Measurements from ENCODE around the gene KCNA2.

The KCNA2 gene

DNA sequence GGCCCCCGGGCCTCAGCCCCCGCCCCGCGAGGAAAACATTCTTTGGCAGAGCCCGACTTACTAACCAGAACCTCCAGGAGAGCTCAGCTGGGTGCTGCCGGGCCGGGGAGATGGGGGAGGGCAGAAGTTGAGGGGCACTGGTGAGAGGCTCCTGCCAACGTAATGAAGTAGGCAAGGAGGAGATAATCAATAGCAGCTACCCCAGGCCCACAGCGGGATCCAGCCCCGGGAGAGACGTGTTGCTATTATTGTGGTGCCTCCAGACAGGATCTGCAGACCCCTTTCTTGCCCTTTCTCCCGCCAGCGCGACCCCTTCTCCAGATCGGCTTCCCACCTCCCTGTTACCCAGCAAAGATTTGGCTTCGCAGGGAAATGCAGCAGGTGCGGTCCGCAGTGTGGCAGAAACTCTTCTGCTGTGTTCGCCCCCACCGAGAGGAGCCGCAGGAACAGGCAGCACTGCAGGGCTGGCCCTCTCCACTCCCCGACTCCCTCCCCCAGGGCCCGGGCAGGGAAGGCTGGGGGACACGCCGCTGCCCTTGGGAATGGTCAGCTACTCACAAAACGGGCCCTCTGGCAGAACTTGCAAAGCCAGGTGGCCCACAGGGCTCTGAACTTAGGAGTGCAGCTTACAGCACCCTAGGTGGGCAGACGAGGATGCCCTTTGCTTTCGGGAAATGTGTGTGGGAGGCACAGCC lies 1.5 kb upstream of the KCNA2 start:
- TF ChIP-seq, protein P1, sequence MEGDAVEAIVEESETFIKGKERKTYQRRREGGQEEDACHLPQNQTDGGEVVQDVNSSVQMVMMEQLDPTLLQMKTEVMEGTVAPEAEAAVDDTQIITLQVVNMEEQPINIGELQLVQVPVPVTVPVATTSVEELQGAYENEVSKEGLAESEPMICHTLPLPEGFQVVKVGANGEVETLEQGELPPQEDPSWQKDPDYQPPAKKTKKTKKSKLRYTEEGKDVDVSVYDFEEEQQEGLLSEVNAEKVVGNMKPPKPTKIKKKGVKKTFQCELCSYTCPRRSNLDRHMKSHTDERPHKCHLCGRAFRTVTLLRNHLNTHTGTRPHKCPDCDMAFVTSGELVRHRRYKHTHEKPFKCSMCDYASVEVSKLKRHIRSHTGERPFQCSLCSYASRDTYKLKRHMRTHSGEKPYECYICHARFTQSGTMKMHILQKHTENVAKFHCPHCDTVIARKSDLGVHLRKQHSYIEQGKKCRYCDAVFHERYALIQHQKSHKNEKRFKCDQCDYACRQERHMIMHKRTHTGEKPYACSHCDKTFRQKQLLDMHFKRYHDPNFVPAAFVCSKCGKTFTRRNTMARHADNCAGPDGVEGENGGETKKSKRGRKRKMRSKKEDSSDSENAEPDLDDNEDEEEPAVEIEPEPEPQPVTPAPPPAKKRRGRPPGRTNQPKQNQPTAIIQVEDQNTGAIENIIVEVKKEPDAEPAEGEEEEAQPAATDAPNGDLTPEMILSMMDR (IDR thresholded peaks at IDR 0.05; ENCODE audit: low read depth, low read length) = no peak
- no peak overlapping the region for H3K4me3 ChIP-seq (ENCODE audit: low read depth, low read length)

DNA sequence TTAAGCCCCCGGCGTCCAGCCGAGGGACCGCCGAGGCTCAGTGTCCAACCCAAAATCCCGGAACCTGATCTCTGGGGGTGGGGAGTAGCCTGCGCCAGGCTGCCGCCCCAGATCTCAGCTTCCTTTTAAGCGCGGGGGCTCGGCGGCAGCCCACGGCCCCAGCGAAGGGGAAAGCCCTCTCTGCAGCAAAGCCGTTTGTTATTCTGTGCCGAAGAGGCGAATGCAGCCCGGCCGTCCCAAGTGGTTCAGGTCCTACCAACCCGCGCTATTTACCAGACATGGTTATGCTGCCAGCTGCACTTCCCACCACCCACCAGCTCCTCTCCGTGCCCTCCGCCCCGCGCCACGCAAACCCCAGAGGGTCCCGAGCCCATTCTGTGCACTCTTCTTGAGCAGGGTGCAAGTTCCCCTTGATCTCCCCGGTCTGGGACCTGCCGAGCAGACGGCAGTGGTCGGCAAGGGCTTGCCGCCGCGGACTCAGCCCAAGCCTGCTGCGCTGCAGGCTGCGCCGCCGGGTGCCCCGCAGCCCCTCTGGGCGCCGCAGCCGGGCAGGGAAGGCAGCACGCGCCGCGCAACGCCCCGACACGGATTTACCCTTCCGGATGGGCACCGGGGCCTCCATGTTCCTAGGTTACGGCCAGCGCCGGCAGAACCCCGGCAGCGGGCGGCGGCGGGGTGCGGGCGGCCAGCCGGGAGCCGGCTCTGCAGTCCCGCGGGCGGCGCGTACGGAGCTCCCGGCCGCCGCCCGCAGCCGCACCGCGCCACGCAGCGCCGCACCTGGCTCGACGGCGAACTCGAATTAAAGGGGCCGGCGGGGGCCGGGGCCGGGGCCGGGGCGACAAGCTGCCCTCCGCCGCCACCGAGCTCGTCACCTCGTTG lies 738 bp upstream of the KCNA2 start:
- TF ChIP-seq, protein P1 (IDR thresholded peaks at IDR 0.05; ENCODE audit: low read depth, low read length) = no peak
- no peak overlapping the region for H3K4me3 ChIP-seq (ENCODE audit: low read depth, low read length)

DNA sequence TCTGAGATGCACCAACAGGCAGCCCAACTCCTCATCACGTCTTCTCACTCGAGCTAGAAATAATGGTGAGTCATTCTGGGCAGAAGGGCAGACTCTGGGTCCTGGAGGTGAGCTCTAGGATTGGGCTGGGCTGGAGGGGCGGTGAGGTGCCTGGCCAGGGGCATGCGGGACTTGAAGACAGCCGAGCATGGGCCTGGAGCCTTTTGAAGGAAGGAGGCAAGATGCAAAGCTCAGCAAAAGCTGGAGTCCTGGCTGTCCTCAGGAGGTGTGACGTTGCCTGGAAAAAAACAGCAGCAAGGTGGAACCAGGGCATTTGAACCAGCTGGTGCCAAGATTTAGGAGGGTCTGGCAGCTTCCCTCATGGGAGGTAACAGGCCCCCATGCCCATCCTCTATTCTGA lies 712 bp downstream of the KCNA2 start:
- no peak overlapping the region for H3K4me3 ChIP-seq (ENCODE audit: low read depth, low read length)
- TF ChIP-seq, protein P1 (IDR thresholded peaks at IDR 0.05; ENCODE audit: low read depth, low read length) = no peak

DNA sequence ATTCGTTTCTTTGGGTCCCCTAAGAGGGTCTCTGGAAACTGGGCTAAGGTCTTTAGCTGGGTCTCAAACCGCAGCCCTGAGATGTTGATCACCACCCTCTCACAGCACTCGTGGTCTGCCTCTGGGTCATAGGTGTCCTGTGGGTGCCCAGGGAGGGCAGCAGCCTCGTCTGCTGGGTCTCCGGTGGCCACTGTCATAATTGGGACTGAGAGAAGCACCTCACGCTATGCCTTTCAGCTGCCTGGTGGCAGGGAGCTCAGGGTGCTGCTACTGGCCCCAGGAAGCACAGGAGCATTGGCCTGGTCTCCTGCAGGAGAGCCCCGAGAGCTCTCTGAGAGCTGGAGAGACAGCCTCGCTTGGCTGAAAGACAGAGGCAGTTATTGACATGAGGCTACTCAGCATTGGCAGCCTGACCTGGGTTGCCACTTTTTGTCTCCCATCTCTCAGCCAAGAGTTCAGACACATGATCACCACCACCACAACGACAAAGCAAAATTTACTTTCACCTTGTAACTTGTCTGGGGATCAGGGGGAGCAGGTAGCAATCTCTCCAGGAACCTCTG lies 1.5 kb downstream of the KCNA2 start:
- no peak overlapping the region for H3K4me3 ChIP-seq (ENCODE audit: low read depth, low read length)
- TF ChIP-seq, protein P1 (IDR thresholded peaks at IDR 0.05; ENCODE audit: low read depth, low read length) = no peak

DNA sequence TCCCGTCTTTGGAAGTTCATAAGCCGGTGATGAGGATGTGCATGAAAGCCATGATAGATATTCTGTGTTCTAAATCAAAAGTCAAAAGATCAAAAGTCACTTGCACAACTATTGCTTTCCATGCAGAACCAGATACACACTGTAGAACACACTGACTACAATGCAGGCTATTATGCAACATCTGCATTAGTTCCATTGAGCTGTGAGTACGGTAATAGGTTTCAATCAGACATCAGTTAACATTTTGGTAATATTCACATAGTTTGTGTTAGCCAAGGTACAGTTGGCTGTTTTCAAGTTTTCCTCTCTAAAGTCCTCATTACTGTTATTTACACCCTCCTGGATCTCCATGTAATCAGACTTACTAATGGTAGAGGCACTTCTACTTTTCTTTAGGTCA lies 3.1 kb downstream of the KCNA2 start:
- H3K4me3 ChIP-seq (ENCODE audit: low read depth, low read length) = no peak overlapping the region

DNA sequence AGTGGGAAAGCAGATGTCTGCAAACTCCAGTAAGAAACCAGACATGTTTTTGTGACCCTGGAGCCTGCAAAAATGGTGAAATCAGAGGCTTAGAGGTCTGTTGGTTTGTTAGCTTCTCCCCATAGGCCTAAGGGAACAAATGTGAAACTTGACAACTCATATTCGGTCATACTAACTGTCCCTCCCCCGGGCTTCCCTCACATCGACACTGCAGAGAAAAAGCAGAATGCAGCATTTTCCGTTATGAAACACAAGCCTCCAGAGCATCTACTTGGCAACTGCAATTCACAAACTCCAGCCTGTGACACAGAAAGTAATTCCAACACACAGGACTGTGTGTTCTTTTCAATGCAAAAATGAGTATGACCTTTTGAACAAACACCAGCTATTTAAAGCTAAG lies 3.7 kb downstream of the KCNA2 start:
- H3K4me3 ChIP-seq (ENCODE audit: low read depth, low read length) = no peak overlapping the region
- TF ChIP-seq, protein P1 (IDR thresholded peaks at IDR 0.05; ENCODE audit: low read depth, low read length) = no peak

More for the DNA sequence above, 3.1 kb downstream of the KCNA2 start:
- TF ChIP-seq, protein P1 (IDR thresholded peaks at IDR 0.05; ENCODE audit: low read depth, low read length) = no peak

DNA sequence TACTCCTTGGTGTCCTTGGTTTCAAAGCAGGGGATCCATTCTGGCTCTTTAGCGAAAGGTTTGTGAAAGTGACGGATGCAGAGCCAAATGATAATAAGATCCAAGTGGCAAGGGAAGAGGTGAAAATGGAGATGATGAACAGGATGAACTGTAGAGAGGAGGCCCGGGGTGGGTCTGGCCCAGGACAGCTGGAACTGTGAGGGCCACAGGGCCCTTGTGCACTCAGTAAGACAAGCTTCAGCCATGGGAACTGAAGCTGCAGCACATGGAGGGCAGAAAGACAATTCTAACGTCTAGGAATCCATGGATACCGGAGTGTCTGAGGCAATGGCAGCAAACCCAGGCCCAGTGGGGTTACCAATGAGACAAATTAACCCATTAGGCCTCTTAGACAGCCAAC lies 4.8 kb downstream of the KCNA2 start:
- no peak overlapping the region for H3K4me3 ChIP-seq (ENCODE audit: low read depth, low read length)
- TF ChIP-seq, protein P1 (IDR thresholded peaks at IDR 0.05; ENCODE audit: low read depth, low read length) = no peak
